A549 (cell line): ENCODE measurements around the gene ATP5PO. TPM values are rescaled to one million over a fixed set of nuclear protein-coding genes. Genes with fewer than 3 reads are reported as not detected.
A peak's percentile ranks its signal among the peaks of the same experiment; 100 is the strongest.

Experiments
- ATAC-seq, 2 experiments: fragments of 200-7000 bp in 1 of 2; fragments of >200 bp in 1 of 2; cut with Nextera tagmentation in 1 of 2; cut with Tn5 transposase in 1 of 2; 3 replicates each; pipeline versions ENCODE4 v1.8.0 to v1.9.1; 2018 to 2020; ENCODE audit warnings: mild to moderate bottlenecking in 1 of 2, moderate library complexity in 1 of 2
- CTCF ChIA-PET: fragments of 300-600 bp; sonication (Branson Sonifier 250); formaldehyde crosslinking; extraction: SDS; loops from one replicate; lab custom pipeline; 2021; ENCODE audit warnings: antibody characterized with exemption, inconsistent platforms; lab: Yijun Ruan, JAX
- POLR2A ChIA-PET: fragments of 350-600 bp; formaldehyde crosslinking; extraction: SDS; loops from one replicate; lab custom pipeline; 2021; ENCODE audit warnings: antibody characterized with exemption, inconsistent platforms; lab: Yijun Ruan, JAX
- DNase-seq, 2 experiments: peaks; one replicate each; pipeline versions ENCODE4 v3.0.0 to v3.0.0-alpha.2; 2011 to 2016; ENCODE audit warnings: low read depth in 1 of 2, low spot score in 1 of 2
- FAIRE-seq: peaks from 2 replicates; lab custom pipeline; 2011; peaks lifted over from hg19 to GRCh38; lab: Jason Lieb, UNC
- H3K27ac ChIP-seq, 2 experiments: fragments of >200 bp; sonication (Bioruptor Twin); formaldehyde crosslinking; 3 replicates each; pipeline ENCODE4 v1.5.1; 2016 to 2017
- H3K4me1 ChIP-seq: fragments of >200 bp; sonication (Bioruptor Twin); formaldehyde crosslinking; 3 replicates; pipeline ENCODE4 v1.6.1; 2016
- H3K4me2 ChIP-seq: fragments of >200 bp; sonication (Bioruptor Twin); formaldehyde crosslinking; 3 replicates; pipeline ENCODE4 v1.6.1; 2016
- H3K4me3 ChIP-seq: fragments of >200 bp; sonication (Bioruptor Twin); formaldehyde crosslinking; 3 replicates; pipeline ENCODE4 v1.5.1; 2016
- H3K9me3 ChIP-seq: fragments of >200 bp; sonication (Bioruptor Twin); formaldehyde crosslinking; 3 replicates; pipeline ENCODE4 v1.6.1; 2016
- BHLHE40 ChIP-seq: IDR thresholded peaks from 2 replicates; pipeline ENCODE4 v1.6.1; 2012; ENCODE audit warnings: low read depth, low read length, inconsistent platforms
- CHD4 ChIP-seq: fragments of 200-600 bp; sonication (generic); IDR thresholded peaks from 2 replicates; pipeline ENCODE4 v1.6.1; 2016; ENCODE audit warnings: antibody characterized with exemption, mild to moderate bottlenecking, borderline replicate concordance
- EP300 ChIP-seq, 2 experiments: fragments of >200 bp; sonication (Bioruptor Twin); formaldehyde crosslinking; IDR thresholded peaks; 2 replicates in 1 of 2; 3 replicates in 1 of 2; pipeline ENCODE4 v1.6.1; 2016 to 2017
- ESRRA ChIP-seq: fragments of 150-350 bp; IDR thresholded peaks from 2 replicates; pipeline ENCODE4 v1.6.1; 2014; ENCODE audit warnings: mild to moderate bottlenecking, low read length, borderline replicate concordance
- HDAC2 ChIP-seq: fragments of 200-600 bp; sonication (generic); IDR thresholded peaks from 2 replicates; pipeline ENCODE4 v1.6.1; 2016
- HEYL ChIP-seq: fragments of 250-450 bp; sonication (Bioruptor Pico); IDR thresholded peaks from 2 replicates; pipeline ENCODE4 v1.8.0; 2021; ENCODE audit warnings: mild to moderate bottlenecking, moderate library complexity
- HOXA7 ChIP-seq: fragments of 250-450 bp; sonication (Bioruptor Pico); IDR thresholded peaks from 2 replicates; pipeline ENCODE4 v1.5.0; 2020; ENCODE audit warnings: mild to moderate bottlenecking, moderate library complexity
- JUNB ChIP-seq: fragments of >200 bp; sonication (Bioruptor Twin); formaldehyde crosslinking; IDR thresholded peaks from 2 replicates; pipeline ENCODE4 v1.6.1; 2016
- MAZ ChIP-seq: fragments of 150-350 bp; IDR thresholded peaks from 2 replicates; pipeline ENCODE4 v1.6.1; 2014; ENCODE audit warnings: antibody characterized with exemption, low read depth, low read length, borderline replicate concordance
- MYC ChIP-seq: IDR thresholded peaks from 2 replicates; pipeline ENCODE4 v1.6.1; 2012; ENCODE audit warnings: mild to moderate bottlenecking, inconsistent platforms, low read length, improper control_type of control experiment, borderline replicate concordance
- RNF2 ChIP-seq: fragments of 200-600 bp; sonication (generic); IDR thresholded peaks from 2 replicates; pipeline ENCODE4 v1.6.1; 2016; ENCODE audit warnings: low read depth, mild to moderate bottlenecking, antibody characterized with exemption, moderate library complexity, borderline replicate concordance
- ZFP36 ChIP-seq: fragments of 450-650 bp; IDR thresholded peaks from 2 replicates; pipeline ENCODE4 v1.6.1; 2014; ENCODE audit warnings: borderline replicate concordance; ENCODE audit not compliant: partially characterized antibody
- ZNF302 ChIP-seq: fragments of 250-450 bp; sonication (Bioruptor Pico); IDR thresholded peaks from 2 replicates; pipeline ENCODE4 v1.9.0; 2021; ENCODE audit warnings: inconsistent platforms, mild to moderate bottlenecking, moderate library complexity
- ZSCAN20 ChIP-seq: fragments of 250-450 bp; sonication (Bioruptor Pico); IDR thresholded peaks from 2 replicates; pipeline ENCODE4 v1.8.0; 2022; ENCODE audit warnings: mild to moderate bottlenecking, moderate library complexity
- WGBS: methylation state at CpG from one replicate; pipeline ENCODE4 v1.1.6; 2017; ENCODE audit errors: missing lambda C conversion rate; 5-methylcytosine and 5-hydroxymethylcytosine counted together
- polyA plus RNA-seq, 4 experiments: library from polyadenylated mRNA; depleted of rRNA in 3 of 4; stranded (reverse); fragments of >200 nt; fragmentation: RNase III in 1 of 4; extraction: RNeasy Plus Mini Kit Qiagen cat#74134 plus additional on column Dnase treatment in 1 of 4; gene quantifications; 2 replicates in 3 of 4; 3 replicates in 1 of 4; pipeline ENCODE4 v1.2.3, GENCODE V29; 2011 to 2017
- TF ChIP-seq, protein P1 (sequence below): fragments of >200 bp; sonication (Bioruptor Twin); formaldehyde crosslinking; IDR thresholded peaks from 3 replicates; pipeline ENCODE4 v1.6.1; 2016
- TF ChIP-seq, protein P2 (sequence below): fragments of 250-450 bp; sonication (Bioruptor Pico); IDR thresholded peaks from 2 replicates; pipeline ENCODE4 v1.5.0; 2020; ENCODE audit warnings: low read depth, mild to moderate bottlenecking, moderate library complexity
- TF ChIP-seq, protein P3 (sequence below): fragments of 250-450 bp; sonication (Bioruptor Pico); IDR thresholded peaks from 2 replicates; pipeline ENCODE4 v1.5.0; 2021; ENCODE audit warnings: mild to moderate bottlenecking, moderate library complexity, borderline replicate concordance
- TF ChIP-seq, protein P4 (sequence below): fragments of >200 bp; sonication (Bioruptor Twin); formaldehyde crosslinking; IDR thresholded peaks from 3 replicates; pipeline ENCODE4 v1.5.1; 2016

Gene ATP5PO
- polyA plus RNA-seq, 2 of the 4 experiments (the other 2 are of a cell fraction) = 143 to 252 TPM

DNA sequence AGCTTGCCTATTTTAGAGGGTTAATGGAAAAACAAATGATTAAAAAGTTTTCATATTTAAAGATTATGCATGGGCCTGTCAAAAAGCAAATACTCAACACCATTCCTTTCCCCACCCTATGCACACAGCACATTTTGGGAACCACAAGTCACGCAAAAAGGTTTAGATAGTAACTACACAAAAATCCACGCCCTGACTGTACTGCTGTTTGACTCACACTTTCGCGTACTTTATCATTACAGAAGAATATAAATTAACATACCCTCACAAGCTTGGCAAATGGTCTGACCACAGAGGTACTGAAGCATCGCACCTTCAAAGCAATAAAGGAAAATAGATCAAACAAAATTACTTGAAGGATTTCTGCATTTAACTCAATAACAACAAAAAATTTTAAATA lies 1.4 kb downstream of the ATP5PO start:
- FAIRE-seq (no peak), ATAC-seq (no peak), DNase-seq (no peak)
- ChIA-PET POLR2A (no interaction called here), CTCF (interaction anchor here (2.2 to 3.6 kb wide), 2 partner anchors 10 to 434 kb away, joined by 6 to 10 read pairs; no protein-coding TSS in a partner anchor)
- Histone ChIP-seq H3K9me3 (no peaks in the 10 kb centered on the region), H3K4me1 (peaks cover 8% of the 10 kb centered on the region; the same call in 1 of the 3 replicates), H3K4me2 (peak overlapping the region; percentile 83), H3K27ac (no peak overlapping the region), H3K4me3 (no peak overlapping the region; the same call in 2 of the 3 replicates)
- TF ChIP-seq, protein P1, sequence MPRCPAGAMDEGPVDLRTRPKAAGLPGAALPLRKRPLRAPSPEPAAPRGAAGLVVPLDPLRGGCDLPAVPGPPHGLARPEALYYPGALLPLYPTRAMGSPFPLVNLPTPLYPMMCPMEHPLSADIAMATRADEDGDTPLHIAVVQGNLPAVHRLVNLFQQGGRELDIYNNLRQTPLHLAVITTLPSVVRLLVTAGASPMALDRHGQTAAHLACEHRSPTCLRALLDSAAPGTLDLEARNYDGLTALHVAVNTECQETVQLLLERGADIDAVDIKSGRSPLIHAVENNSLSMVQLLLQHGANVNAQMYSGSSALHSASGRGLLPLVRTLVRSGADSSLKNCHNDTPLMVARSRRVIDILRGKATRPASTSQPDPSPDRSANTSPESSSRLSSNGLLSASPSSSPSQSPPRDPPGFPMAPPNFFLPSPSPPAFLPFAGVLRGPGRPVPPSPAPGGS = no peak
- TF ChIP-seq JUNB = no peak
- TF ChIP-seq BHLHE40 = no peak
- TF ChIP-seq ZFP36 = no peak
- TF ChIP-seq, protein P2, sequence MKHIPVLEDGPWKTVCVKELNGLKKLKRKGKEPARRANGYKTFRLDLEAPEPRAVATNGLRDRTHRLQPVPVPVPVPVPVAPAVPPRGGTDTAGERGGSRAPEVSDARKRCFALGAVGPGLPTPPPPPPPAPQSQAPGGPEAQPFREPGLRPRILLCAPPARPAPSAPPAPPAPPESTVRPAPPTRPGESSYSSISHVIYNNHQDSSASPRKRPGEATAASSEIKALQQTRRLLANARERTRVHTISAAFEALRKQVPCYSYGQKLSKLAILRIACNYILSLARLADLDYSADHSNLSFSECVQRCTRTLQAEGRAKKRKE (CRISPR knock-in tag) = no peak
- no peak for TF ChIP-seq ESRRA
- no peak for TF ChIP-seq HDAC2
- TF ChIP-seq, protein P3, sequence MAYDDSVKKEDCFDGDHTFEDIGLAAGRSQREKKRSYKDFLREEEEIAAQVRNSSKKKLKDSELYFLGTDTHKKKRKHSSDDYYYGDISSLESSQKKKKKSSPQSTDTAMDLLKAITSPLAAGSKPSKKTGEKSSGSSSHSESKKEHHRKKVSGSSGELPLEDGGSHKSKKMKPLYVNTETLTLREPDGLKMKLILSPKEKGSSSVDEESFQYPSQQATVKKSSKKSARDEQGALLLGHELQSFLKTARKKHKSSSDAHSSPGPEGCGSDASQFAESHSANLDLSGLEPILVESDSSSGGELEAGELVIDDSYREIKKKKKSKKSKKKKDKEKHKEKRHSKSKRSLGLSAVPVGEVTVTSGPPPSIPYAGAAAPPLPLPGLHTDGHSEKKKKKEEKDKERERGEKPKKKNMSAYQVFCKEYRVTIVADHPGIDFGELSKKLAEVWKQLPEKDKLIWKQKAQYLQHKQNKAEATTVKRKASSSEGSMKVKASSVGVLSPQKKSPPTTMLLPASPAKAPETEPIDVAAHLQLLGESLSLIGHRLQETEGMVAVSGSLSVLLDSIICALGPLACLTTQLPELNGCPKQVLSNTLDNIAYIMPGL (CRISPR knock-in tag) = no peak
- TF ChIP-seq MYC = no peak
- TF ChIP-seq HOXA7 = no peak
- TF ChIP-seq ZNF302 (CRISPR knock-in tag) = no peak
- TF ChIP-seq MAZ = no peak
- 86% methylated on average over 5 of the region's 5 CpGs for WGBS

DNA sequence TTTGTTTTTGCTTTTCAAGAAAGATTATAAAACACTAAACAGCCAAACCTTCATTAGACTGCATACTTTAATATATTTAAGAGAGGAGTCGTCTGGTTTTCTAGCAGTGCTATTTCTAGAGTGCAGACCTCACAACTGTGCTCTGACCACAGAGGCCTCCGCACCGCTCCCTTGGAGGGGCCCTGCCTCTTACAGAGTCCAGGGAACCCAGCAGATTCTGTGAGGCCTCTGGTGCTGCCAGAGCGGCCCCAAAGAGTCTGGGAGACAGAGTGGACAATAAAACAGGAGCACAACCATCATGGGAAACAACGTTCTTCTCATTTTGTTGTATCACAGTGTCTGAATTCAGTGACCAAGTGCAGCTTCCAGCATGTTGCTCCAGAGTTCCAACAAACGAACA lies 5.8 kb downstream of the ATP5PO start:
- POLR2A ChIA-PET = no interaction called here
- no peaks in the 10 kb centered on the region for H3K9me3 ChIP-seq
- TF ChIP-seq ZSCAN20 = no peak
- no peak for TF ChIP-seq CHD4
- TF ChIP-seq ESRRA = no peak
- TF ChIP-seq, protein P4, sequence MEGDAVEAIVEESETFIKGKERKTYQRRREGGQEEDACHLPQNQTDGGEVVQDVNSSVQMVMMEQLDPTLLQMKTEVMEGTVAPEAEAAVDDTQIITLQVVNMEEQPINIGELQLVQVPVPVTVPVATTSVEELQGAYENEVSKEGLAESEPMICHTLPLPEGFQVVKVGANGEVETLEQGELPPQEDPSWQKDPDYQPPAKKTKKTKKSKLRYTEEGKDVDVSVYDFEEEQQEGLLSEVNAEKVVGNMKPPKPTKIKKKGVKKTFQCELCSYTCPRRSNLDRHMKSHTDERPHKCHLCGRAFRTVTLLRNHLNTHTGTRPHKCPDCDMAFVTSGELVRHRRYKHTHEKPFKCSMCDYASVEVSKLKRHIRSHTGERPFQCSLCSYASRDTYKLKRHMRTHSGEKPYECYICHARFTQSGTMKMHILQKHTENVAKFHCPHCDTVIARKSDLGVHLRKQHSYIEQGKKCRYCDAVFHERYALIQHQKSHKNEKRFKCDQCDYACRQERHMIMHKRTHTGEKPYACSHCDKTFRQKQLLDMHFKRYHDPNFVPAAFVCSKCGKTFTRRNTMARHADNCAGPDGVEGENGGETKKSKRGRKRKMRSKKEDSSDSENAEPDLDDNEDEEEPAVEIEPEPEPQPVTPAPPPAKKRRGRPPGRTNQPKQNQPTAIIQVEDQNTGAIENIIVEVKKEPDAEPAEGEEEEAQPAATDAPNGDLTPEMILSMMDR = no peak
- TF ChIP-seq HEYL = no peak
- TF ChIP-seq EP300 (IDR thresholded peaks at IDR 0.05) = no peak
- no peak overlapping the region for H3K4me2 ChIP-seq
- ATAC-seq (no peak), FAIRE-seq (no peak), DNase-seq (no peak)
- no peak overlapping the region for H3K27ac ChIP-seq
- CTCF ChIA-PET = no interaction called here
- 89% methylated on average over 6 of the region's 6 CpGs for WGBS
- peaks cover 8% of the 10 kb centered on the region; the same call in 1 of the 3 replicates for H3K4me1 ChIP-seq
- no peak overlapping the region for H3K4me3 ChIP-seq

DNA sequence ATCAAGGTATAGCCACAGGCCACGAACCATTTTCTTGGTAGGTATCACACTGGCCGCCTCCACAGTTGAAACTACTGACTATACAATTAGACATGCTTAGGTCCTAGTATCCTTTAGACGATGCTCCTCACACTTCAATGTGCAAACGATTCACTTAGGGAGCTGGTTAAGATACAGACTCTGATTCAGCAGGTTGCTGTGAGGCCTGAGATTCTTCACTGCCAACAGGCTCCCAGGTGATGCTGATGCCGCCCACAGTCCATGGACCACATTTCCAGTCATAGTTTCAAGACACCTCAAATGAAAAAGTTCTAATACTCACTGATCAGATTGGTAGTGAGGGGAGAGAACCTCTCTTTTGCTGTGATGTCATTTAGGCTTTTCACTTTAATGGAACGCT lies 6.8 kb downstream of the ATP5PO start:
- Histone ChIP-seq H3K27ac (no peak overlapping the region), H3K4me1 (no peaks in the 10 kb centered on the region), H3K9me3 (no peaks in the 10 kb centered on the region), H3K4me2 (no peak overlapping the region), H3K4me3 (no peak overlapping the region)
- FAIRE-seq = no peak
- POLR2A ChIA-PET = no interaction called here
- TF ChIP-seq, protein P3 (CRISPR knock-in tag) = no peak
- TF ChIP-seq RNF2 = no peak
- CTCF ChIA-PET = interaction anchor here (1.3 kb wide), 1 partner anchor 15 kb away, joined by 6 read pairs; no protein-coding TSS in a partner anchor
- ATAC-seq = no peak
- no peak for DNase-seq
- 96% methylated on average over 6 of the region's 6 CpGs for WGBS
